ENCODE results near the gene STS.

DNA sequence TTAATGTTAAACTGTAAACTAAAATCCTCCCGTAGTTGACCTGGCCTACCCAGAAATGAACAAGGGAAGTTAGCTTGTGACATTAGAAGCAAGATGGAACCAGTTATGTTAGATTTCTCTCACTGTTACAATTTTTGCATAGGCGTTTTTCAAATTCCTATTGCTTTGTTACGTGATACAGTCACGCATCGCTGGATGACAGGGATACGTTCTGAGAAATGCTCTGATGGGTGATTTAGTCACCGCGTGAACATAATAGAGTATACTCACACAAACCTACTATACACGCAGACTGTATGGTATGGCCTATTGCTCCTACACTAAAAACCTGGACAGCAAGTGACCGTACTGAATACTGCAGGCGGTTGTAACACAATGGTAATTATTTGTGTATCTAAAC, 47.1 kb downstream of the STS start:
- TF ChIP-seq, protein P1, sequence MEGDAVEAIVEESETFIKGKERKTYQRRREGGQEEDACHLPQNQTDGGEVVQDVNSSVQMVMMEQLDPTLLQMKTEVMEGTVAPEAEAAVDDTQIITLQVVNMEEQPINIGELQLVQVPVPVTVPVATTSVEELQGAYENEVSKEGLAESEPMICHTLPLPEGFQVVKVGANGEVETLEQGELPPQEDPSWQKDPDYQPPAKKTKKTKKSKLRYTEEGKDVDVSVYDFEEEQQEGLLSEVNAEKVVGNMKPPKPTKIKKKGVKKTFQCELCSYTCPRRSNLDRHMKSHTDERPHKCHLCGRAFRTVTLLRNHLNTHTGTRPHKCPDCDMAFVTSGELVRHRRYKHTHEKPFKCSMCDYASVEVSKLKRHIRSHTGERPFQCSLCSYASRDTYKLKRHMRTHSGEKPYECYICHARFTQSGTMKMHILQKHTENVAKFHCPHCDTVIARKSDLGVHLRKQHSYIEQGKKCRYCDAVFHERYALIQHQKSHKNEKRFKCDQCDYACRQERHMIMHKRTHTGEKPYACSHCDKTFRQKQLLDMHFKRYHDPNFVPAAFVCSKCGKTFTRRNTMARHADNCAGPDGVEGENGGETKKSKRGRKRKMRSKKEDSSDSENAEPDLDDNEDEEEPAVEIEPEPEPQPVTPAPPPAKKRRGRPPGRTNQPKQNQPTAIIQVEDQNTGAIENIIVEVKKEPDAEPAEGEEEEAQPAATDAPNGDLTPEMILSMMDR (conservative IDR thresholded peaks at IDR 0.05; ENCODE audit: low read depth in 2 of 2): no peak
- TF ChIP-seq, protein P2, sequence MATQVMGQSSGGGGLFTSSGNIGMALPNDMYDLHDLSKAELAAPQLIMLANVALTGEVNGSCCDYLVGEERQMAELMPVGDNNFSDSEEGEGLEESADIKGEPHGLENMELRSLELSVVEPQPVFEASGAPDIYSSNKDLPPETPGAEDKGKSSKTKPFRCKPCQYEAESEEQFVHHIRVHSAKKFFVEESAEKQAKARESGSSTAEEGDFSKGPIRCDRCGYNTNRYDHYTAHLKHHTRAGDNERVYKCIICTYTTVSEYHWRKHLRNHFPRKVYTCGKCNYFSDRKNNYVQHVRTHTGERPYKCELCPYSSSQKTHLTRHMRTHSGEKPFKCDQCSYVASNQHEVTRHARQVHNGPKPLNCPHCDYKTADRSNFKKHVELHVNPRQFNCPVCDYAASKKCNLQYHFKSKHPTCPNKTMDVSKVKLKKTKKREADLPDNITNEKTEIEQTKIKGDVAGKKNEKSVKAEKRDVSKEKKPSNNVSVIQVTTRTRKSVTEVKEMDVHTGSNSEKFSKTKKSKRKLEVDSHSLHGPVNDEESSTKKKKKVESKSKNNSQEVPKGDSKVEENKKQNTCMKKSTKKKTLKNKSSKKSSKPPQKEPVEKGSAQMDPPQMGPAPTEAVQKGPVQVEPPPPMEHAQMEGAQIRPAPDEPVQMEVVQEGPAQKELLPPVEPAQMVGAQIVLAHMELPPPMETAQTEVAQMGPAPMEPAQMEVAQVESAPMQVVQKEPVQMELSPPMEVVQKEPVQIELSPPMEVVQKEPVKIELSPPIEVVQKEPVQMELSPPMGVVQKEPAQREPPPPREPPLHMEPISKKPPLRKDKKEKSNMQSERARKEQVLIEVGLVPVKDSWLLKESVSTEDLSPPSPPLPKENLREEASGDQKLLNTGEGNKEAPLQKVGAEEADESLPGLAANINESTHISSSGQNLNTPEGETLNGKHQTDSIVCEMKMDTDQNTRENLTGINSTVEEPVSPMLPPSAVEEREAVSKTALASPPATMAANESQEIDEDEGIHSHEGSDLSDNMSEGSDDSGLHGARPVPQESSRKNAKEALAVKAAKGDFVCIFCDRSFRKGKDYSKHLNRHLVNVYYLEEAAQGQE (IDR thresholded peaks at IDR 0.05; ENCODE audit: unreplicated experiment): no peak

Measured in GM23338 (cell line).